ENCODE data around the gene FCER1A.

Gene FCER1A

GRCh38 chr1:159352436-159352835 is 50.3 kb downstream of the FCER1A start:
- no peak for DNase-seq
